Vagina (tissue), 2 donors: Measurements from ENCODE around the gene RPL13A. TPM values are rescaled to one million over a fixed set of nuclear protein-coding genes. Genes with fewer than 3 reads are reported as not detected.

Experiments
- DNase-seq, 2 donors: peaks; one replicate each; pipeline ENCODE4 v3.0.0-alpha.2; 2017; ENCODE audit errors: extremely low spot score in 2 of 2
- H3K27ac ChIP-seq: fragments of 200-600 bp; sonication (generic); one replicate; pipeline ENCODE4 v1.5.1; 2019
- H3K27me3 ChIP-seq: fragments of 200-600 bp; sonication (generic); one replicate; pipeline ENCODE4 v1.5.1; 2019
- H3K36me3 ChIP-seq, 2 donors: fragments of 200-600 bp; sonication (generic); one replicate each; pipeline ENCODE4 v1.5.1; 2017 to 2019
- H3K4me1 ChIP-seq: fragments of 200-600 bp; sonication (generic); one replicate; pipeline ENCODE4 v1.5.1; 2019
- H3K4me3 ChIP-seq, 2 donors: fragments of 200-600 bp; sonication (generic); 1 replicate in 1 of 2; 2 replicates in 1 of 2; pipeline ENCODE4 v1.5.1; 2016 to 2019
- H3K9me3 ChIP-seq: fragments of 200-600 bp; sonication (generic); one replicate; pipeline ENCODE4 v1.5.1; 2019
- CTCF ChIP-seq, 3 experiments: fragments of 450-650 bp in 2 of 3; fragments of 200-600 bp in 1 of 3; sonication (generic) in 1 of 3; IDR thresholded peaks; one replicate each; pipeline ENCODE4 v1.5.1; 2017 to 2019; ENCODE audit warnings: antibody characterized with exemption in 3 of 3, mild to moderate bottlenecking in 2 of 3, moderate library complexity in 2 of 3
- POLR2A ChIP-seq, 2 donors: fragments of 450-650 bp; IDR thresholded peaks; one replicate each; pipeline ENCODE4 v1.6.1; 2017; ENCODE audit warnings: antibody characterized with exemption in 2 of 2, mild to moderate bottlenecking in 2 of 2, moderate library complexity in 2 of 2
- POLR2AphosphoS5 ChIP-seq, 2 donors: sonication (generic); formaldehyde crosslinking; IDR thresholded peaks; one replicate each; pipeline ENCODE4 v1.9.0; 2017; ENCODE audit warnings: antibody characterized with exemption in 2 of 2, mild to moderate bottlenecking in 2 of 2, low read depth in 1 of 2; ENCODE audit not compliant: insufficient read depth in 1 of 2
- intact Hi-C: fragments of 100-400 bp; cut with DNase I; formaldehyde crosslinking; loops from one replicate; pipeline ENCODE4 v1.15.1; 2023
- total RNA-seq: library from RNA; depleted of rRNA; stranded (reverse); fragments of >200 nt; gene quantifications from one replicate; pipeline ENCODE4 v1.2.3, GENCODE V29; 2016

RPL13A gene
- total RNA-seq: 3,900 TPM

DNA sequence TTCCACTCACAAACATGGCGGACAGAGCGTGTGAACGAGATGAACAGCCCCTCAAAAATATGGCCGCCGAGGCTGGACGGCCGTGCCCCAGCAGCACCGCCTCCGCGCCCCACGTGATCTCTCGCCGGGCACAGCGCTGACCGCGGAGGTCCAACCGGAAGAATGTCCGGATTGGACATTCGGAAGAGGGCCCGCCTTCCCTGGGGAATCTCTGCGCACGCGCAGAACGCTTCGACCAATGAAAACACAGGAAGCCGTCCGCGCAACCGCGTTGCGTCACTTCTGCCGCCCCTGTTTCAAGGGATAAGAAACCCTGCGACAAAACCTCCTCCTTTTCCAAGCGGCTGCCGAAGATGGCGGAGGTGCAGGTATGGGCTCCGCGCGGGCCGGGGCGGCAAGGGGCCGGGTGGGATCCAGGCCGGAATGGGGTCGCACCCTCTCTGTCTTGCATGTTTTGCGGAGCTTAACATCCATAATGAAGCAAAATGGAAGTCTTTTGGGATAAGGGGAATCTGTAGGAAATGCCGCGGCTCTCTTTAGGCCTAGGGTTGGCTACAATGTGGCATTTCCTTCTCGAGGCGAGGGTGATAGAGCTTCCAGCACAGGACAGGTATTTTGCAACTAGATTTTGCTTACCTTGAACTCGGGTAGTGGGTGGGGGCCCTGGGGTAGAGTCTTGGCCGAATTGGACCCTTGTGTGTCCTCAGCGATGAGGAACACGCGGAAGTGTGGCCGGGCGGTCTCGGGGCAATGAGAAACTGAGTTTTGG lies at the start of gene RPL13A:
Gene RPL13A (plus strand): TSS at position 332 of the 769 bp plus-strand sequence. CDS start 22 bp downstream, at position 354.
- intact Hi-C loops: no loop called here
- H3K27ac ChIP-seq: peak within 1 kb of the TSS; percentile 93
- no peaks in the 10 kb centered on the region for H3K27me3 ChIP-seq
- H3K36me3 ChIP-seq: peaks cover 0 to 36% of the 10 kb centered on the region in 2 donors
- H3K9me3 ChIP-seq: no peaks in the 10 kb centered on the region
- H3K4me1 ChIP-seq: peaks cover 33% of the 10 kb centered on the region
- peak; percentile 99 for DNase-seq
- TF ChIP-seq POLR2AphosphoS5 (IDR thresholded peaks at IDR 0.05; ENCODE audit: insufficient read depth in 1 of 2, low read depth in 1 of 2): peak; percentile 100
- peak in 1 of 2 donors; percentile 96 for TF ChIP-seq POLR2A (IDR thresholded peaks at IDR 0.05)
- TF ChIP-seq CTCF (IDR thresholded peaks at IDR 0.05): no peak
- peak within 1 kb of the TSS; percentile 82 to 96 for H3K4me3 ChIP-seq

DNA sequence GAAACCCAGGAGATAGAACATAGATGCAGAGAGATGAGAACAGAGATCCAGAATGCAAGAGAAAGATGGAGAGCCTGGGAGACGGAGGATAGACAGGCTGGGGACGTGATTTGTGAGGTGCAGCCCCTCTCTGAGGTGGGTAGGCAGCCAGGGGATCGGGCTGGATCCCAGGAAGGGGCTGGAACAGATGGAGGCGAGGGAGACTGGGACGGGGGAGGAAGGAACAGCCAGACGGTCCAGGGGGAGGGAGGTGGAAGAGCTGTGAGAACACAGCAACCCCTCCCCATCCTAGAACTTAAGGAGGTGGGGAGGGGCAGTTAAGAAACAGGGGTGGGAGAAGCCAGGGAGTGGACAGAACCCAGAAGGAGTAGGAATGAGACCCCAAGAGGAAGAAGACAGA lies 49.1 kb upstream of the RPL13A start:
- Histone ChIP-seq H3K27me3 (no peaks in the 10 kb centered on the region), H3K9me3 (no peaks in the 10 kb centered on the region), H3K27ac (no peak overlapping the region), H3K4me3 (no peak overlapping the region), H3K4me1 (peaks cover 22% of the 10 kb centered on the region), H3K36me3 (no peaks in the 10 kb centered on the region)
- intact Hi-C loops: loop anchor here (5.0 kb wide), 1 partner anchor 46 kb away; no protein-coding TSS in a partner anchor
- TF ChIP-seq POLR2AphosphoS5 (IDR thresholded peaks at IDR 0.05; ENCODE audit: insufficient read depth in 1 of 2, low read depth in 1 of 2) (no peak), POLR2A (IDR thresholded peaks at IDR 0.05) (no peak), CTCF (IDR thresholded peaks at IDR 0.05) (no peak)
- no peak for DNase-seq

- Histone ChIP-seq H3K4me1 (peaks cover 22% of the 10 kb centered on the region), H3K9me3 (no peaks in the 10 kb centered on the region), H3K27me3 (no peaks in the 10 kb centered on the region), H3K36me3 (no peaks in the 10 kb centered on the region), H3K4me3 (no peak overlapping the region), H3K27ac (no peak overlapping the region)
- no peak for DNase-seq
- TF ChIP-seq CTCF (IDR thresholded peaks at IDR 0.05) (no peak), POLR2AphosphoS5 (IDR thresholded peaks at IDR 0.05; ENCODE audit: insufficient read depth in 1 of 2, low read depth in 1 of 2) (no peak), POLR2A (IDR thresholded peaks at IDR 0.05) (no peak)
- intact Hi-C loops: loop anchor here (5.0 to 10.0 kb wide), 3 partner anchors 48 to 215 kb away; partner anchors contain the start of genes DKKL1 and TEAD2
Observed at GRCh38 chr19:49439836-49440235, 47.6 kb upstream of the RPL13A start.

GRCh38 chr19:49440439-49441209 lies 46.8 kb upstream of the RPL13A start:
- peak overlapping the region; percentile 40 to 70 for H3K4me3 ChIP-seq
- no peaks in the 10 kb centered on the region for H3K9me3 ChIP-seq
- H3K4me1 ChIP-seq: peaks cover 22% of the 10 kb centered on the region
- H3K36me3 ChIP-seq: no peaks in the 10 kb centered on the region
- H3K27me3 ChIP-seq: no peaks in the 10 kb centered on the region
- intact Hi-C loops: loop anchor here (10.0 kb wide), 2 partner anchors 76 to 216 kb away; partner anchors contain the start of genes DKKL1 and TEAD2
- no peak overlapping the region for H3K27ac ChIP-seq
- DNase-seq: no peak
- TF ChIP-seq POLR2AphosphoS5 (IDR thresholded peaks at IDR 0.05; ENCODE audit: insufficient read depth in 1 of 2, low read depth in 1 of 2): no peak
- no peak for TF ChIP-seq POLR2A (IDR thresholded peaks at IDR 0.05)
- TF ChIP-seq CTCF (IDR thresholded peaks at IDR 0.05): no peak
